Measurements from ENCODE around the gene REXO1. TPM values are rescaled to one million over a fixed set of nuclear protein-coding genes. Genes with fewer than 3 reads are reported as not detected.

The REXO1 gene
- total RNA-seq, 1 experiment from 2014 or later: 52.1 TPM

DNA sequence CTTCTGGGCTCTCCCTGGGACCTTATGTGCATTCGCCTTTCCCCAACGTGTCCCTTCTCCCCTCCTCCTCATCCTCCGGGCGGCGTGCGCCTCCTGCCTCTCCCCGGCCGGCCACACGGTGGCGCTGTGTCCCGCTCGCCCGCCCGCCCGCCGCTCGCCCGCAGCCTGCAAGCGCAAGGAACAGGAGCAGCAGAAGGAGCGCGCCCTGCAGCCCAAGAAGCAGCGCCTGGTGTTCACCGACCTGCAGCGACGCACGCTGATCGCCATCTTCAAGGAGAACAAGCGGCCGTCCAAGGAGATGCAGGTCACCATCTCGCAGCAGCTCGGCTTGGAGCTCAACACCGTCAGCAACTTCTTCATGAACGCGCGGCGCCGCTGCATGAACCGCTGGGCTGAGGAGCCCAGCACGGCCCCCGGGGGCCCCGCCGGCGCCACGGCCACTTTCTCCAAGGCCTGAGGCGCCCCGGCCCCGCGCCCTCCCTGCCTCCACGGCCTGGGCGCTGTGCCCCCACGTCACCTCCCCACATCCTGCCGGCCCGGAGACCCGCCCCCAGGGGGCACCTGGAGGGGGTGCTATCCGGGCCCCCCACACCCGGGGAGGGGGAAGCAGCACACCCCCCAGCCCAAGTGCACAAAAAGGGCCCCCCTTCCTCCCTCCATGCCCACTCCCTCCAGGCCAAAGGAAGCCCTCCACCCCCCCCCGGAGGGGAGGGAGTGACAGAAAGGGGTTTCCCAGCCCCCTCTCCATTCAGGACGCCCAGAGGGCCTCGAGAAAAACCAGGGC is 73.1 kb downstream of the REXO1 start:
- Histone ChIP-seq H3K4me1 (ENCODE audit: control insufficient read depth, insufficient read depth, low read length) (peaks cover 24% of the 10 kb centered on the region), H3K27ac (ENCODE audit: low read length) (no peak overlapping the region), H3K27me3 (ENCODE audit: control insufficient read depth, insufficient read depth, low read length) (no peaks in the 10 kb centered on the region), H3K9me3 (ENCODE audit: control insufficient read depth, insufficient read depth, low read depth, low read length) (no peaks in the 10 kb centered on the region), H3K36me3 (ENCODE audit: control insufficient read depth, insufficient read depth, low read length) (no peaks in the 10 kb centered on the region; the same call in 1 of the 2 replicates), H3K4me3 (ENCODE audit: low read depth in 2 of 2, low read length in 2 of 2) (no peak overlapping the region)
- DNase-seq (ENCODE audit: low read depth, low spot score) (no peak), ATAC-seq (peak; percentile 78)
- in situ Hi-C loops (cut with HindIII; ENCODE audit: low pct_unique_long_range_greater_than_20kb, low sequenced_read_pairs): no loop called here
- intact Hi-C loops (cut with micrococcal nuclease; ENCODE audit: unreplicated experiment): no loop called here
- ChIA-PET POLR2A (no interaction called here), CTCF (interaction anchor here (0.6 to 0.7 kb wide), 2 partner anchors 11 to 102 kb away, joined by 4 read pairs; no protein-coding TSS in a partner anchor)
- TF ChIP-seq CTCF (IDR thresholded peaks at IDR 0.05) (peak; percentile 92), POLR2AphosphoS5 (IDR thresholded peaks at IDR 0.05; ENCODE audit: low read depth, low read length) (no peak)
- BruUV-seq (replicated peaks): no TSS peak

DNA sequence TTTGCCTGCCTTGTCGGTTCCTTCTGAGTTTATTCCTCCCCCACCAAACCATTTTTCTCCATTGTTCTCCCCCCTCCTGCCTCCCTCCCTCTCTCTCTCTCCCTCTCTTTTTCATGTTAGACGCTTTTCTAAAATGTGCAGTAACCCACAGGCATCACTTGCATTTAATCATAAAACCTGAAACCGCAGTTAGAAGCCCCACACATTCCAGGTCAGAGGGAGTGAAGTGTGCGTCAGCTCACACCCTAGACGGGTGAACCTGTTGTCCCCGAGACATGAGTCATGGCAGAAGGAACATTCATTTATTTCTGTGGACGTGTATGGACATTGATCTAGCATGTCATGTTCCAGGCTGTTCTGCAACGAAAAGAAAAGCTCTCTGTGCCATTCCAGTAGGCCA is 75.1 kb downstream of the REXO1 start:
- Histone ChIP-seq H3K9me3 (ENCODE audit: control insufficient read depth, insufficient read depth, low read depth, low read length) (no peaks in the 10 kb centered on the region), H3K4me3 (ENCODE audit: low read depth in 2 of 2, low read length in 2 of 2) (no peak overlapping the region), H3K27ac (ENCODE audit: low read length) (peak overlapping the region; percentile 39), H3K4me1 (ENCODE audit: control insufficient read depth, insufficient read depth, low read length) (peaks cover 13% of the 10 kb centered on the region), H3K36me3 (ENCODE audit: control insufficient read depth, insufficient read depth, low read length) (no peaks in the 10 kb centered on the region; the same call in 1 of the 2 replicates), H3K27me3 (ENCODE audit: control insufficient read depth, insufficient read depth, low read length) (no peaks in the 10 kb centered on the region)
- no peak for TF ChIP-seq SIN3A (IDR thresholded peaks at IDR 0.05; ENCODE audit: borderline replicate concordance, insufficient read depth, low read depth, low read length)
- TF ChIP-seq TCF7L2 (IDR thresholded peaks at IDR 0.05; ENCODE audit: low read depth, low read length): no peak
- TF ChIP-seq CTCF (IDR thresholded peaks at IDR 0.05): no peak
- TF ChIP-seq REST (IDR thresholded peaks at IDR 0.05; ENCODE audit: insufficient read depth in 1 of 2, low read depth in 2 of 2, low read length in 1 of 2): no peak
- no peak for TF ChIP-seq POLR2AphosphoS5 (IDR thresholded peaks at IDR 0.05; ENCODE audit: low read depth, low read length)
- BruUV-seq (replicated peaks): no TSS peak
- ATAC-seq (no peak), DNase-seq (ENCODE audit: low read depth, low spot score) (no peak)
- POLR2A ChIA-PET: no interaction called here
- CTCF ChIA-PET: no interaction called here
- in situ Hi-C loops (cut with HindIII; ENCODE audit: low pct_unique_long_range_greater_than_20kb, low sequenced_read_pairs): no loop called here
- intact Hi-C loops (cut with micrococcal nuclease; ENCODE audit: unreplicated experiment): no loop called here

Measured in Panc1 (cell line).